SKM-1 (cell line): Measurements from ENCODE around the gene METTL27.
"Not testable (repeated sequence)": the region's sequence is repeated elsewhere in the genome, so short reads cannot be mapped to it uniquely, and the experiment has no call there.

Experiments
- DNase-seq: peaks from one replicate; lab custom pipeline; 2025; ENCODE audit not compliant: unreplicated experiment; lab: John Stamatoyannopoulos, UW

METTL27 gene

DNA sequence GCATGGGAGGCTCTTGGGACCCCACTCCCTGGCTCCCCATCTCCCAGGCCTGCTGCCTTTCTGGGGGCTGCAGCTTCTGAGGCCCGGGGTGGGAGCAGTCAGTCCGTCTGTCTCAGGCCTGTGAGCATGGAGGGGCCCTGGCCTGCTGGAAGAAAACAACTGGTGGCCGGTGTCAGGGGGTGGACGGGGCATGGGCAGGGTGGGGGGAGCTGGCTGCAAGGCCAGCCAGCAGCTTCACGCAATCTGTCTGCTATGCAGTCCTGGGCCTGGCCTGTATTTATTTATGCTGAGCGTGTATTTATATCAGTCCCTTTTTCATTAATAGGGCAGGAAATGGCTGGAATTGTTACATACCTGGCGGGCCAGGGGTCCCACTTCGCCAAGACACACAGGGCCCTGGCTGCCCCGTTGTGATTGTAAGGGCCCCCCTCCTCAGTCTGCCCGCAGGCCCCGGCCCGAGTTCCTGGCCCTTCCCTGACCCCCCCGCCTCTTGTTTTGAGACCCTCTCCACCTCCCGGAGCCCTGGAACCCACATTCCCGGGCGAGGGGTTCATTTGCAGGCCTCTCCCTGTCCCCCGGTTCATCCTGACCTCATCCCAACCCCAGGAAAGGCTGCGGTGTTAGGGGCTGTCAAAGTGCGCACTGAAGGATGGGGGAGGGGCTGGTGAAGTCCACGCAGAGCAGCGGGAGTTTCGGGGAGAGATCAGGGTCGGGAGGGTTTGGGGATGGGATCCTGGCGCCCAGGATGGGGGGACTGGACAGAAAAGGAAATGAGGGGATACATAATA, 26.9 kb upstream of the METTL27 start:
- DNase-seq: no peak

DNA sequence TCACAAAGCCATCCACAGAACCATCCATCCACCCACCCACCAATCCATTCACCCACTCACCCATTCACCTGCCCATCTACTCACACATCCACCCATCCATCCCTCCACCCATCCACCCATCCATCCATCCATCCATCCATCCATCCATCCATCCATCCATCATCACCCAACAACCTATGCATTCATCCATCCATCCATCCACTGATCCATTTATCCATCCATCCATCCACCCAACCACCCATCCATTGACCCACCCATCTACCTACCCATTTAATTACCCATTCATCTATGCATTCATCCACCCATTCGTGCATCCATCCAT, 24.1 kb upstream of the METTL27 start:
- DNase-seq: no peak

DNA sequence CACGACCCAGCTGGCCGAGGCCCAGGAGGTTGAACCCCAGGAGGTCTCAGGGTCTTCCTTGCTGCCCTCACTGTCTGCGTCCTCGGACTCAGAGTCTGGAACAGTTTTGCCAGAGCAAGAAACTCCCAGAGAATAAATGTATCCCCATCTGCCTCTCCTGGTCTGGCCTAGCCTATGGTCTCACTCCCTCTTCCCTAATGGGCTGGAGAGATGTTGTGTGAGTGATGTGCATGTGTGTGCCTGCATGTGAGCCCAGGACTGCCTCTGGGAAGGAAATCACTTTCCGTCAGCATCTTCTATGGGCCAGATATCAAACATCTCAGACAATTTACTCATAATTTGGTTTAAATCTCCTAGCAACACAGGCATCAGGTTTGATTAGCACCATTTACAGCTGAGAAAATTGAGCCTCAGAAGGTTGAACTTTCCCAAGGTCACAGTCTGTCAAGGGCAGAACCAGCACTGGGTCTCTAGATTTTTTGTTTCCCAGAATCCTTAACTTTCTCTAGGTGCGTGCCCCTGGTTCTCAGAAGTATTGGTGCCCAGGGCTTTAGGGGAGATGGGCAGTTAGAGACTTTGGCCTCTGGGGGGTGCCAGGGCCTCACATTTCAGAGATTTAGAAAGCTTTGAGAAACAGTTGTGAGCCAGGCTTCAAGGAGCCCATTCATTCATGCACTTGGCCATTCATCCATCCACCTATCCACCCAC, 23.6 kb upstream of the METTL27 start:
- peak; percentile 20 for DNase-seq

DNA sequence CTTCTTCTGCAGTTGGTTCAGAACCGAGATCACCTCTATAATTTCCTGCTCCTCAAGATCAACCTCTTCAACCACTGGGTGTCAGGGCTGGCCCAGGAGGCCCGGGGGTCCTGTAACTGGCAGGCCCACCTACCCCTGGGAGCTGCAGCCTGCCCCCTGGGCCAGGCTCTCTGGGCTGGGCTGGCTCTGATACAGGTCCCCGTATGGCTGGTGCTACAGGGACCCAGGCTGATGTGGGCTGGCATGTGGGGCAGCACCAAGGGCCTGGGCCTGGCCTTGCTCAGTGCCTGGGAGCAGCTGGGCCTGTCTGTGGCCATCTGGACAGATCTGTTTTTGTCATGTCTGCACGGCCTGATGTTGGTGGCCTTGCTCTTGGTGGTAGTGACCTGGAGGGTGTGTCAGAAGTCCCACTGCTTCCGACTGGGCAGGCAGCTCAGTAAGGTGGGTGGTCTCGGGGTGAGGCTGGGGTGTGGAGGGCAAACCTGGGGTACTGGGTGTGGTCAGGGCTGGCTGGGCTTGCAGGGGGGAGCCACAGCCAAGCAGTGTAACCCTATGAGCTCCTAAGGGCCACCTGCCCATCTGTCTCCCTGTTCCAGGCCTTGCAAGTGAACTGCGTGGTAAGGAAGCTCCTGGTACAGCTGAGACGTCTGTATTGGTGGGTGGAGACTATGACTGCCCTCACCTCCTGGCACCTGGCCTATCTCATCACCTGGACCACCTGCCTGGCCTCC, 22.8 kb upstream of the METTL27 start:
- DNase-seq: no peak

DNA sequence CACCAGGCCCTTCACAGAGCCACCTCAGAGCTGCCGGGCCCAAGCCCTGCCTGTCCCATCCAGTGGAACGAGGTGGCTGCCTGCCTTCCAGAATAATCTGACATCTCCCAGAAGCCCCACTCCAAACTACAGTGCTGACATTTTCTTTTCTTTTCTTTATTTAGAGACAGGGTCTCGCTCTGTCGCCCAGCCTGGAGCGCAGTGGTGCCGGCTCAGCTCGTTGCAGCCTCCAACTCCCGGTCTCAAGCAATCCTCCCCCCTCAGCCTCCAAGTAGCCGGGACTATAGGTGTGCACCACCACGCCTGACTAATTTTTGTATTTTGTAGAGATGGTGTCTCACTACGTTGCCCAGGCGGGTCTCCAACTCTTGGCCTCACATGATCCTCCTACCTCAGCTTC, 19.0 kb upstream of the METTL27 start:
- no peak for DNase-seq

DNA sequence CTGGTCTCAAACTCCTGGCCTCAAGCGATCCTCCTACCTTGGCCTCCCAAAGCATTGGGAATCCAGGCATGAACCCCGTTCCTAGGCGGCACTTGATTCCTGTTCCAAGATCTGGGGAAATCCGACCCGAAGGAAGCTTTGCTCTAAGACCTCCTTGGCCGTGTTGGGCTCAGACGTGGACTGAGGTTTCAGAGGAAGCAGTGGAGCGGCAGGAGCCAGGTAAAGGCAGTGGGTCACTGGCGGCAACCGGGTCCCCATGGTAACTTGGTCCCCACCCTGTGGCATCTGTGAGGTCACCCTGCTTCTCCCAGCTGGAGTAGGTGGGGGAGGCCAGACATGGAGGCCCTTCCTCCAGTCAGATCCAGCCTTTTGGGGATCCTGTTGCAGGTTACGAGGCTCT, 18.5 kb upstream of the METTL27 start, which contains the start of gene TMEM270:
Gene TMEM270 (plus strand): TSS at position 301 of the 400 bp plus-strand sequence. CDS start 36 bp downstream, at position 337.
- no peak for DNase-seq

DNA sequence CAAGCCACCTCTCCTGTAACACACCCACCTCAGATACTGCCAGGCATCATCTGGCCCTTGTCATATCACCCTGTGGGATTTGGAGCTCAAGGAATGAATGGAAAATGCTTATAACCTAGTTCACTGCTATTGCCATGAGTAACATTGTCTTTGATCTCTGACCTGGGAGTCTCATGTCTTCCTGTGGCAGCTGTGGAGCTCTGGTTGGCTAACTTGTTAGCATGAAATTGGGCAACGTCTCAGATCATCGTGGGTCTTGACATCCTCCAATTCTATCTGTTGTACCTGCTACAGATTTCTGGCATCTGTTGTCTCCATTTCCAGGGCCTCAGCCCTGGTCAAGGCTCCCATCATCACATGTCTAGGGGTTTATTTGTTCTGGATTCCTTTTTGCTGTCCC, 16.5 kb upstream of the METTL27 start:
- no peak for DNase-seq

DNA sequence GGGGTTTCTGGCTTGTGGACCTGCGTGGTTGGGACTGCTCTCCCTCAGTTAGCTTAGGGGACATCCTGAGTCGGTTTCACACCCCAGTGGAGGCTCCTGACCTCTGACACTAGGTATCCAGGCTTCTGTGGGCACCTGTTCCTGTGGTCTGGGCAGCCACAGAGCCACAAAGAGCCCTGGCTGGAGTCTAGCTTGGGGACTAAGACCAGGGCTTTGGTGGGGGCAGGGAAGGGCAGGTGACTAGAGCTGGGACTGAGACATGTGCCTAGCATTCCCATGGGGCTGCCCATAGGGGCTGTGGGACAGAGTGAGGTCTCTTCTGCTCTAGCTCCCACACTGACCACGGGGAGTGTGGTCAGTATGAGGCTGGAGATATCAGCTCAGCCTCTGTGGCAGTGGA, 14.6 kb upstream of the METTL27 start:
- DNase-seq: no peak

DNA sequence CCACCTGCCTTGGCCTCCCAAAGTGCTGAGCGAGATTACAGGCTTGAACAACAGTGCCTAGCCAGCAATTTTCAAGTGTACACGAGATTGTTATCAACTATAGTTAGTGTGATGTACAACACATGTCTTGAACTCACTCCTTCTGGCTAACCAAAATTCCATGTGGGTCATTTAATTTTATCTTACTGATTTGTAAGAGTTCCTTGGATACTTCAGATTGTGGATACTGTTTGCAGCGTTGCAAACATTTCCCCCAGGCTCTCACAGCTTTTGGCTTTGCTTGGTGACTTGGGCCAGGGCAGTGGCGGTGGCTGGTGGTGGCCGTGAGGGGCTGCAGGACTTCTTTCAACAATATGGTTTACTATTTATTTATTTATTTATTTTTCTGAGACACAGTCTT, 10.2 kb upstream of the METTL27 start:
- no peak for DNase-seq

DNA sequence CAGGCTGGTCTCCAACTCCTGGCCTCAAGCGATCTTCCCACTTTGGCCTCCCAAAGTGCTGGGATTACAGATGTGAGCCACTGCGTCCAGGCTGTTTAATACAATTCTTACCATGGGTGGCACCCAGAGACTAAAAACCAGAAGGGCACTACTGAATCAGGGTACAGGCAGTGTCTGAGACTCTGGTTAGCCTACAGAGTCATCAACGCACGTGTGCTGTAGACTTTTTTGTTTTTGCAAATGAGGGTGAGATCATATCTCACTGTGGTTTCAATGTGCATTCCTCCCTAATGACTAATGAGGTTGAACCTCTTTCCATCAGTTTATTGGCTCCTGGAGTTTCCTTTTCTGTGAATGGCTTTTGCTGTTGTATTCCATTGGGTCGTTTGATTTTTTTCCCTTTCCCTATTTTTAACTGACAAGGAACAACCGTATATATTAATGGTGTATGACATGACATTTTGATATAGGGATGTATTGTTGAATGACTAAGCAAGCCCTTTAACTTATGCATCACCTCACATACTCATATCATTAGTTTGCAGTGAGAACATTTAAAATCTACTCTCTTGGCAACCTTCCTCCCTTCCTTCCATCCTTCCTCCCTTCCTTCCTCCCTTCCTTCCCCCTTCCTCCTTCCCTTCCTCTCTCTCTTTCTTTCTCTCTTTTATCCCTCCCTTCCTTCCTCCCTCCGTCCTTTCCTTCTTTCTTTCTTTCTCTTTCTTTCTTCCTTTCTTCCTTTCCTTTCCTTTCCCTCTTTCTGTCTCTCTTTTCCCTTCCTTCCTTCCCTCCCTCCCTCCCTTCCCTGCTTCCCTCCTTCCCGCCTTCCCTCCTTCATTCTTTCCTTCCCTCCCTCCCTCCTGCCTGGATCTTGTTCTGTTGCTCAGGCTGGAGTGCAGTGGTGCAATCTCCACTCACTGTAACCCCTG, 9.4 kb upstream of the METTL27 start:
- DNase-seq: no peak

DNA sequence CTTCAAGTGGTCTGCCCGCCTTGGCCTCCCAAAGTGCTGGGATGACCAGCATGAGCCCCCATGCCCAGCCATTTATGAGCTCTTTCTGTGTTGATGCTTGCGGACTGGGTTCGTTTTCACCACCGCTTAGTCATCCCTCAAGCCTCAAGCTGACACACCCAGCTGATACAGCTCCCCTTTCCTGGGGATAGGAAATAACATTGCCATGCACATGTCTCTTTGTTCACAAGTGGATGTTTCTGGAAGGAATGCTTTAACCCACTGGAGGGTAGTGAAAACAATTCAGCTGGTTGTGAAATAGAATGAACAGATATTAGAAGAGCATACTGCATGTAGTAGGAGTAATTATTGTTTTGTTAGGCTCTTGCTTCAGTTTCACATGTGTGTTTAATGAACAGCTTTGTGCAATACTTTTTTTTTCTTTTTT, 8.5 kb upstream of the METTL27 start:
- DNase-seq: no peak

DNA sequence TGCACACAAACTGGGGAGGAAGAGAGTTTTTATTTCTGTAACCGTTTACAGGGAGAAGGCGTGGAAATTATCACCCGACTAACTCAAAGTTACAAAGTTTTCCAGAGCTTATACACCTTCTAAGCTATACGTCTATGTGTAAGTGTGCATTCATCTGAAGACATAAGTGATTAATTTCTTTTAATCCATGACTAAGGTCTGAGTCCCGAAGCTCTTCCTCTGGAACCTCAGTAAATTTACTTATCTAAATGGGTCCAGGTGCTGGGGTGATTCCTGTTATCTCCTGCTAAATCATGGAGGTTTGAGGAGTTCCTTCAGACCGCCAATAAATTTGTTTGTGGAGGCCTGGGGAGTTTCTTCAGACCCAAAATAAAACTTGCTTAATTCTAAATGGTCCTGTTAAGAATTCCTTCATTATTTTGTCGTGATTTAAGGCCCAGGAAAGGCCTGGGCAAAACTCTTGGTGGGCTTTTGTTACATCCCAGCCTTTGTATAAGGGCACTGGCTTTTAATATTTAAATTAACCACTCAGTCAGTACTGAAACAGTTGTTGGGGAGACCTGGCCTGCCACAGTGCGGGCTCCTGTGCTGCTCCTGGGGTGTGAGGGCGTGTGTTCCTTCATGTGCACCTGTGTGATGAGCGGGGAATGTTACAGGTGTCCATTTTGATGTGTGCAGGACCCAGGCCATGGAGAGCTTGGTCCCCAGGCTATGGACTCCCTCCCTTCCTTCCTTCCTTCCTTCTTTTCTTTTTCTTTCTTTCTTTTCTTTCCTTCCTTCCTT, 5.8 kb upstream of the METTL27 start:
- DNase-seq: no peak

DNA sequence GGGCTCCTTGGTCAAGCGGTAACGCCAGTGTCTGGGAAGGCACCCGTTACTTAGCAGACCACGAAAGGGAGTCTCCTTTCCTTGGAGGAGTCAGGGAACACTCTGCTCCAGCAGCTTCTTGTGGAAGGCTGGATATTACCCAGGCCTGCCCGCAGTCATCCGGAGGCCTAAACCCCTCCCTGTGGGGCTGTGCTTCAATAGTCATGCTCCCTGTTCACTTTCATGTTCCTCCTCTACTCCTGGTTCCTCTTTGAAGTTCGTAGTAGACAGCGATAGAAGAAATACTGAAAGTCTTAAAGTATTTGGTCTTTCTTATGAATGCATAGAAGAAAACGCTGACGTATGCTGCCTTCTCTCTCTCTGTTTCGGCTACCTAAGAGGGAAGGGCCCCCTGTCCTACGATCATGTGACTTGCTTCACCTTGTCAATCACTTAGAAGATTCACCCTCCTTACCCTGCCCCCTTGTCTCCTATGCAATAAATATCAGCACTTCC, 3.4 kb upstream of the METTL27 start:
- DNase-seq: not testable (repeated sequence)

DNA sequence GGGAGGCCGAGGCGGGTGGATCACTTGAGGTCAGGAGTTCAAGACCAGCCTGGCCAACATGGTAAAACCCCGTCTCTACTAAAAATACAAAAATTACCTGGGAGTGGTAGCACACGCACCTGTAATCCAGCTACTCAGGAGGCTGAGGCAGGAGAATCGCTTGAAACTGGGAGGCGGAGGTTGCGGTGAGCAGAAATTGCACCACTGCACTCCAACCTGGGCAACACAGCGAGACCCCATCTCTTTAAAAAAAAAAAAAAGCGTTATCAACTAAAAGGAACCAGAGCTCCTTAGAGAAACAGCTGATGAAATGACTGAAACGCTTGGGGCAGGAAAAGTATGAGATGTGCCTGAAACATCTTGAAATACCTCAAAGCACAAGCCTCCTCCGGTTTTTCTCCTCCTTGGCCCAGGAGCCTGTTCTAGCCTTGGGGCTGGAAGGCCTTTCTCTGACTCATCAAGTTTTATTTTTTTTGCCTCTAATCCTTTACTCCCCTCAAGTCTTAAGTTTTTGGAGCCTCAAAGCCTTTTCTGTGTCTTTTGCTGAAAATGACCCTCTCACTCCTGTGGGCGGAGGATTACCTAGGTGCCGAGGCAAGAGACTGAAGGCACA, 2.6 kb upstream of the METTL27 start:
- no peak for DNase-seq

DNA sequence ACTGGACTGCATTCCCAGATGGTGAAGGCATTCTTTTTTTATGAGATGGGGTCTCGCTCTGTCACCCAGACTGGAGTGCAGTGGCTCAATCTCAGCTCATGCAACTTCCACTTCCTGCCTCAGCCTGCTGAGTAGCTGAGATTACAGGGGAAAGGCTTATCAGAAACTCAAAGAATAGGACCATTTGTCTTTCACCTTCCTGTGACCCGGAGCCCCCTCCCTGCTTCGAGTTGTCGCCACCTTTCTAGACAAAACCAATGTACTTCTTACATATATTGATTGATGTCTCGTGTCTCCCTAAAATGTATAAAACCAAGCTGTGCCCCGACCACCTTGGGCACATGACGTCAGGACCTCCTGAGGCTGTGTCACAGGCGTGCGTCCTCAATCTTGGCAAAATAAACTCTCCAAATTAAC, 1.8 kb upstream of the METTL27 start:
- no peak for DNase-seq

DNA sequence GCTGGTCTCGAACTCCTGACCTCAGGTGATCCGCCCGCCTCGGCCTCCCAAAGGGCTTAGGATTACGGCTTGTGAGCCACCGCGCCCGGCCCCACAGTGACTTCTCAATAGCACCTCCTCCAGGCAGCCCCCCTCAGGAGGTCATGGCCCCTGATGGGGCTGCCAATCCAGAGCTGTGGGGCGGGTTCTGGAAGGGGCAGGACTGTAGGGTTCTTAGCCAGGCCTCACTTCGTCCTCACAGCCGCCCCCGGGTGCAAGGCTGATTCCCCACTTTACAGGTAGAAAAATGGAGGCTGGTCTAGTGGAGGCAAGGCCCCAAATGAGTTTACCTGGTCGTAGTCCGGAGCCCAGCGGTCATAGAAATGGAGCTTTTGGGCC, 638 bp downstream of the METTL27 start:
- DNase-seq: no peak

DNA sequence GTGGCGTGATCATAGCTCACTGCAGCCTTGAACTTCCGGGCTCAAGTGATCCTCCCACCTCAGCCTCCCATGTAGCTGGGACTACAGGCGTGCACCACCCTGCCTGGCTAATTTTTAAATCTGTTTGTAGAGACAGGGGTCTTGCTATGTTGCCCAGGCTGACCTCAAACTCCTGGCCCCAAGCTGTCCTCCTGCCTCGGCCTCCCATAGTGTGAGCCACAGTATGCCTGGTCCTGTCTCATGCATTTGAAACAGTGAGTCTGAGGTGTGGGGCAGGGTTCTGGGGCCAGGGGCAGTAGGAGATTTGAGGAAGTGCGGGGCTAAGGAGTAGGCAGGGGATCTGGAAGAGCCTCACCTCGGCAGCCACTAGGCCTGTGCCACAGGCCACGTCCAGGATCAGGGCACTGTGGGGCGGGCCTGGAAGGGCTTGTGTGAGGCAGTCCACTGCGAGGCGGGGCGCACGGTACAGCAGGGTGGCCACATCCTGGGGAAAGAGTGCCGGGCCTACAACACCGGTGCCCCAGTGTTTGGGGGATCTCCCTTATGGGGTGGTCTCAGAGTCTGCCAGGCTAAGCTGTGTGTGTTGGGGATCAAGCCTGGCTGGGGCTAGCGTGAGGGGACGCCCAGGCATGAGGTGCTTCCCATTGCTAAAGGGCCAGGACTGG, 1.5 kb downstream of the METTL27 start:
- no peak for DNase-seq

DNA sequence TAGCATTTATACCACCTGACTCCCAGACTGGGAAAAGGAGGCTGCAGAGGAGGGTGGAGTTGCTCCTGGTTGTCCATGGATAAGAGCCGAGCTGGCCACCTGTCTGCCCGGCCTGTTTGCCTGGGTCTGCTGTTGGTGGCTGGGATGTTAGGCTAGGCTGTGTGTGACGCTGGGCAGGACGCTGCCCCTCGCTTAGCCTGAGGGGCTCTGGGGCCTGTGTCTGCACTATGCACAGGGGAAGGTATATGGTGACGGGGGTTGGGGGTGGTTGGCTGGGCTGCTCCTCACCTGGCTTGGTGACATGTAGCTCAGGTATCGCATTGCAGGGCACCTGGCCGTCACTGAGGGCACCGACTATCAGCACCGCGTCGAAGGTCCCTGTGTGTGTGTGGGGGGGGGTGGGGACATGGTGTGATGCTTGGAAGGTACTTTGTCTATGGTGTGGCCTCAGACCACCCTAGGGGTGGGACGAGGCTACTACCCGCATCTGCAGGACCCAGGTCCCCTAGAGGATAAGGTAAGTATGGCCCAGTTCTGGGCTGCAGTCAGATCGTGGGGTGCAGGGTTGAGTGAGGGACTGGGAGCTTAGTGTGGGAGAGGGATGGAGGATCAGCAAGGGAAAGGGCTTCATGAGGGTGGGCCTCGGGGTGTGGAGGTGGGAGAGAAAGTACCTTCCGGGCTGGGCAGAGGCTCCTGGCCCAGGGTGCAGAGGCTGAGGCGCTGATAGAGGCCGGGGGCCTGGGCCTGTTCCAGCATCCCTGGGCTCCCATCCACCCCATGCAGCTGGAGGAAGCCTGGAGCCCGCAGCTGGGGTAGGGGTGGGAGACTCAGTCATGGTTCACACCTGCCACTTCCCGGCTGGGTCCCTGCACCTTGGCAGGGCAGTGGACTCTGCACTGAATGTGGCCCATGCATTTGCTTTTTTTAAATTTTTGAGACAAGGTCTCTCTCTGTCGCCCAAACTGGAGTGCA, 2.3 kb downstream of the METTL27 start:
- no peak for DNase-seq
